HFF-Myc (cell line): Measurements from ENCODE around the gene TNNI3K.

ENCODE experiments used
- DNase-seq: peaks from one replicate; pipeline ENCODE4 v3.0.0-alpha.2; 2011; ENCODE audit warnings: low read depth; ENCODE audit errors: extremely low read depth
- H3K4me3 ChIP-seq: replicated peaks from 2 replicates; pipeline ENCODE4 v1.5.1; 2011; ENCODE audit warnings: low read depth, mild to moderate bottlenecking, control low read depth, low read length
- CTCF ChIP-seq: IDR thresholded peaks from 2 replicates; pipeline ENCODE4 v1.5.1; 2012; ENCODE audit warnings: mild to moderate bottlenecking, low read depth, low read length, control low read depth; ENCODE audit errors: missing control alignments

The TNNI3K gene

GRCh38 chr1:74591949-74592348 is 356.8 kb downstream of the TNNI3K start:
- H3K4me3 ChIP-seq, result no peak overlapping the region
- TF ChIP-seq CTCF, result no peak
- no peak for DNase-seq

- no peak for TF ChIP-seq CTCF
- H3K4me3 ChIP-seq, result no peak overlapping the region
- DNase-seq, result no peak
These were observed 357.6 kb downstream of the TNNI3K start for GRCh38 chr1:74592580-74593355.
